HEK293 (cell line): ENCODE results near the gene TKTL1.

Source experiments
- CTCF ChIA-PET: fragments of 350-600 bp; formaldehyde crosslinking; extraction: SDS; loops from one replicate; lab custom pipeline; 2021; ENCODE audit warnings: antibody characterized with exemption; lab: Yijun Ruan, JAX
- POLR2A ChIA-PET: fragments of 300-600 bp; formaldehyde crosslinking; extraction: SDS; loops from one replicate; lab custom pipeline; 2020; ENCODE audit warnings: antibody characterized with exemption, inconsistent platforms; lab: Yijun Ruan, JAX
- H3K27ac ChIP-seq: fragments of 200-500 bp; sonication (Bioruptor generic); 2 replicates; pipeline ENCODE4 v1.5.1; 2014; ENCODE audit warnings: low read depth, low read length, control low read depth, inconsistent platforms; ENCODE audit errors: extremely low read depth
- H3K36me3 ChIP-seq, 2 experiments: fragments of 200-500 bp in 1 of 2; sonication (Bioruptor generic) in 1 of 2; 1 replicate in 1 of 2; 2 replicates in 1 of 2; pipeline ENCODE4 v1.5.1; 2014 to 2017; ENCODE audit warnings: inconsistent platforms in 2 of 2, low read length in 2 of 2; ENCODE audit not compliant: control insufficient read depth in 2 of 2, insufficient read depth in 1 of 2
- H3K4me1 ChIP-seq: fragments of 200-500 bp; sonication (Bioruptor generic); 2 replicates; pipeline ENCODE4 v1.5.1; 2014; ENCODE audit warnings: mild to moderate bottlenecking, low read length, inconsistent platforms; ENCODE audit not compliant: control insufficient read depth, insufficient read depth
- H3K4me3 ChIP-seq: 2 replicates; pipeline ENCODE4 v1.5.1; 2011; ENCODE audit warnings: low read depth, mild to moderate bottlenecking, control low read depth, low read length, moderate library complexity
- H3K9me3 ChIP-seq: fragments of 200-500 bp; sonication (Bioruptor generic); 2 replicates; pipeline ENCODE4 v1.5.1; 2014; ENCODE audit warnings: low read depth, low read length, inconsistent platforms; ENCODE audit not compliant: control insufficient read depth, insufficient read depth
- MEIS1 ChIP-seq: sonication (generic); formaldehyde crosslinking; IDR thresholded peaks from 2 replicates; pipeline ENCODE4 v1.8.1; 2022; ENCODE audit warnings: missing genetic modification reagents, mild to moderate bottlenecking, borderline replicate concordance
- SETDB1 ChIP-seq: IDR thresholded peaks from one replicate; pipeline ENCODE4 v1.6.1; 2017; ENCODE audit warnings: mild to moderate bottlenecking, low read length, moderate library complexity, mixed read lengths; ENCODE audit not compliant: insufficient read length
- ZNF121 ChIP-seq: fragments of 450-650 bp; formaldehyde crosslinking; IDR thresholded peaks from 2 replicates; pipeline ENCODE4 v1.5.1; 2016; ENCODE audit warnings: missing biosample characterization, missing genetic modification characterization
- ZNF132 ChIP-seq: fragments of 450-650 bp; formaldehyde crosslinking; IDR thresholded peaks from 2 replicates; pipeline ENCODE4 v1.5.1; 2017; ENCODE audit warnings: missing biosample characterization, missing genetic modification characterization, borderline replicate concordance
- ZNF138 ChIP-seq: fragments of 450-650 bp; formaldehyde crosslinking; IDR thresholded peaks from 2 replicates; pipeline ENCODE4 v1.5.1; 2016; ENCODE audit warnings: missing biosample characterization, missing genetic modification characterization, borderline replicate concordance
- ZNF155 ChIP-seq: fragments of 450-650 bp; formaldehyde crosslinking; IDR thresholded peaks from 2 replicates; pipeline ENCODE4 v1.5.1; 2016; ENCODE audit warnings: missing biosample characterization, missing genetic modification characterization
- ZNF175 ChIP-seq: fragments of 450-650 bp; formaldehyde crosslinking; IDR thresholded peaks from 2 replicates; pipeline ENCODE4 v1.5.1; 2016; ENCODE audit warnings: missing biosample characterization, missing genetic modification characterization
- ZNF23 ChIP-seq: fragments of 450-650 bp; formaldehyde crosslinking; IDR thresholded peaks from 2 replicates; pipeline ENCODE4 v1.5.1; 2016; ENCODE audit warnings: missing biosample characterization, missing genetic modification characterization, borderline replicate concordance
- ZNF274 ChIP-seq, 2 experiments: fragments of 200-500 bp in 1 of 2; fragments of 450-650 bp in 1 of 2; sonication (Bioruptor generic) in 1 of 2; formaldehyde crosslinking in 1 of 2; IDR thresholded peaks; 2 replicates each; pipeline versions ENCODE4 v1.5.1 to v1.6.1; 2014 to 2016; ENCODE audit warnings: borderline replicate concordance in 1 of 2, inconsistent platforms in 1 of 2, low read length in 1 of 2, missing biosample characterization in 1 of 2, missing genetic modification characterization in 1 of 2
- ZNF521 ChIP-seq: fragments of 450-650 bp; formaldehyde crosslinking; IDR thresholded peaks from 2 replicates; pipeline ENCODE4 v1.5.1; 2017; ENCODE audit warnings: missing biosample characterization, mild to moderate bottlenecking, missing genetic modification characterization
- TF ChIP-seq, protein P1 (sequence below): fragments of 450-650 bp; formaldehyde crosslinking; IDR thresholded peaks from 2 replicates; pipeline ENCODE4 v1.5.1; 2016; ENCODE audit warnings: missing biosample characterization, missing genetic modification characterization
- TF ChIP-seq, protein P2 (sequence below): fragments of 450-650 bp; formaldehyde crosslinking; IDR thresholded peaks from 2 replicates; pipeline ENCODE4 v1.5.1; 2016; ENCODE audit warnings: missing biosample characterization, missing genetic modification characterization
- TF ChIP-seq, protein P3 (sequence below): fragments of 450-650 bp; formaldehyde crosslinking; IDR thresholded peaks from 2 replicates; pipeline ENCODE4 v1.5.0; 2017; ENCODE audit warnings: missing biosample characterization, missing genetic modification characterization, borderline replicate concordance
- TF ChIP-seq, protein P4 (sequence below): fragments of 450-650 bp; formaldehyde crosslinking; IDR thresholded peaks from 2 replicates; pipeline ENCODE4 v1.5.1; 2016; ENCODE audit warnings: missing biosample characterization, missing genetic modification characterization

TKTL1 gene

DNA sequence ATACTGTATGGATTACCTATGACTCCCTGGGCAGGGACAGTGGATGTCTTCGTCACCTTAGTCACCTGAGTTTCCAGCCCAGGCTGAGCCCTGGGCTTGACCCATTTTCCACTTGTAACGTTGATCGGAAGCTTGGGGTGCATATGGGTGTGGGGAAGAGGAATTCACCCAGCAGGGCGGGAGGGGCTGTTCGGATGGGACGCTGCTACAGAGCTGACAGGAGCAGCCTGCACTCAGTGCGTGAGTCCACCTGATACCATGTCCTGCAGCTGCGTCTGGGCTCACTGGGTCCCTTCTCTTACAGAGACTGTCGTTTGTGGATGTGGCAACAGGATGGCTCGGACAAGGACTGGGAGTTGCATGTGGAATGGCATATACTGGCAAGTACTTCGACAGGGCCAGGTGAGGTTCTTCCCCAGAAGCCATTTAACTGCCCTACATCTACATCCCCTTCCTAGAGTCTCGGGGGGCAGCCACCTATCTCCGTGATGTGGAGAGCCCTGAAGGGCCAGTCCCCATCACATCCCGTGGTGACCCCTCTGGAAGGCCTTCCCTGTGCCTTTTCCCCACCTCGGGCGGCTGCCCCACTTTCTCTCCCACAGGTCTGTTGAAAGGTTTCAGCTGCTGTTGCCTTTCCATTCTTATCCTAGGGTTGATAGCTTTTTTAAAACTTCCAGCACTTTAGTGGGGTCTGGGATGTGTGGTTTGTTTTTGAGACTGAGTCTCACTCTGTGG is 13.6 kb downstream of the TKTL1 start:
- Histone ChIP-seq H3K27ac (no peak overlapping the region), H3K9me3 (no peaks in the 10 kb centered on the region), H3K4me1 (no peaks in the 10 kb centered on the region), H3K4me3 (no peak overlapping the region), H3K36me3 (no peaks in the 10 kb centered on the region)
- no peak for TF ChIP-seq ZNF521 (tag by site-specific recombination)
- TF ChIP-seq, protein P1, sequence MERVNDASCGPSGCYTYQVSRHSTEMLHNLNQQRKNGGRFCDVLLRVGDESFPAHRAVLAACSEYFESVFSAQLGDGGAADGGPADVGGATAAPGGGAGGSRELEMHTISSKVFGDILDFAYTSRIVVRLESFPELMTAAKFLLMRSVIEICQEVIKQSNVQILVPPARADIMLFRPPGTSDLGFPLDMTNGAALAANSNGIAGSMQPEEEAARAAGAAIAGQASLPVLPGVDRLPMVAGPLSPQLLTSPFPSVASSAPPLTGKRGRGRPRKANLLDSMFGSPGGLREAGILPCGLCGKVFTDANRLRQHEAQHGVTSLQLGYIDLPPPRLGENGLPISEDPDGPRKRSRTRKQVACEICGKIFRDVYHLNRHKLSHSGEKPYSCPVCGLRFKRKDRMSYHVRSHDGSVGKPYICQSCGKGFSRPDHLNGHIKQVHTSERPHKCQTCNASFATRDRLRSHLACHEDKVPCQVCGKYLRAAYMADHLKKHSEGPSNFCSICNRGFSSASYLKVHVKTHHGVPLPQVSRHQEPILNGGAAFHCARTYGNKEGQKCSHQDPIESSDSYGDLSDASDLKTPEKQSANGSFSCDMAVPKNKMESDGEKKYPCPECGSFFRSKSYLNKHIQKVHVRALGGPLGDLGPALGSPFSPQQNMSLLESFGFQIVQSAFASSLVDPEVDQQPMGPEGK (tag by site-specific recombination), result no peak
- TF ChIP-seq ZNF138 (tag by site-specific recombination), result no peak
- ChIA-PET POLR2A (no interaction called here), CTCF (interaction anchor here (0.6 to 3.1 kb wide), 18 partner anchors 9 to 361 kb away, joined by 3 to 21 read pairs (median 4); partner anchors contain the start of gene TKTL1)

DNA sequence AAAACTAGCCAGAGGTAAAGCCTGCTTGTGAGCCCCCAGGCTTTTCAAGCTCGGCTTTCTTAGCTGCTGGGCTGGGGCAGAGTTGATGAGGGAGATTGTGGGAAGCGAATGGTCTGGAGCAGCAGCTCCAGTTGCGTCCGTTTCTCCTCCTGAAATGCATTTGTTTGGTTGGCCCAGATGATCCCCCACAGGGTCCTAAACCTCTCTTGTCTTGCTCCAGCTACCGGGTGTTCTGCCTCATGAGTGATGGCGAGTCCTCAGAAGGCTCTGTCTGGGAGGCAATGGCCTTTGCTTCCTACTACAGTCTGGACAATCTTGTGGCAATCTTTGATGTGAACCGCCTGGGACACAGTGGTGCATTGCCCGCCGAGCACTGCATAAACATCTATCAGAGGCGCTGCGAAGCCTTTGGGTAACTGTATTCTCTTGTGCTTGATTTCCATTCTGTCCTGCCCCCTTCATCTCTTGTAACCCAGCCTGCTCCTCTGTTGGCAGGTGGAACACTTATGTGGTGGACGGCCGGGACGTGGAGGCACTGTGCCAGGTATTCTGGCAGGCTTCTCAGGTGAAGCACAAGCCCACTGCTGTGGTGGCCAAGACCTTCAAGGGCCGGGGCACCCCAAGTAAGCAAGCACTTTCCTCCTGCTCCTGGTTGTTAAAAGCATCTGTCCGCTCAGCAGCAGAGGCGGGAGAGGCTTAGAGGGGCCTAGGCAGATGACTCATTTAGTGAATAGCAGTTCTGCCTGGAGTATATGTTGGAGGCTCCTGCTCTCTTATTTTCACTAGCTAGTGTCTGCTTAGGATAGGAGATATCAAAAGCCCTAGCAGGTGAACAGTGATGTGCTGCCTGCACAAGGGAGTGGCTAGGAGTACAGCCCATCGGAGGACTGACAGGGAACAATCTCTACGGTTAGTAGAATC is 15.3 kb downstream of the TKTL1 start:
- no peak overlapping the region for H3K27ac ChIP-seq
- H3K9me3 ChIP-seq, result no peaks in the 10 kb centered on the region
- no peak overlapping the region for H3K4me3 ChIP-seq
- ChIA-PET CTCF (interaction anchor here (0.6 to 0.7 kb wide), 2 partner anchors 106 to 197 kb away, joined by 3 read pairs; no protein-coding TSS in a partner anchor), POLR2A (no interaction called here)
- TF ChIP-seq ZNF132 (tag by site-specific recombination) (no peak), MEIS1 (no peak), ZNF274 (IDR thresholded peaks at IDR 0.05; ENCODE audit: low read length) (no peak), ZNF274 (tag by site-specific recombination; IDR thresholded peaks at IDR 0.05; ENCODE audit: borderline replicate concordance) (no peak), SETDB1 (no peak), ZNF23 (tag by site-specific recombination) (no peak), ZNF121 (no peak), ZNF175 (no peak), ZNF155 (tag by site-specific recombination) (no peak)
- TF ChIP-seq, protein P2, sequence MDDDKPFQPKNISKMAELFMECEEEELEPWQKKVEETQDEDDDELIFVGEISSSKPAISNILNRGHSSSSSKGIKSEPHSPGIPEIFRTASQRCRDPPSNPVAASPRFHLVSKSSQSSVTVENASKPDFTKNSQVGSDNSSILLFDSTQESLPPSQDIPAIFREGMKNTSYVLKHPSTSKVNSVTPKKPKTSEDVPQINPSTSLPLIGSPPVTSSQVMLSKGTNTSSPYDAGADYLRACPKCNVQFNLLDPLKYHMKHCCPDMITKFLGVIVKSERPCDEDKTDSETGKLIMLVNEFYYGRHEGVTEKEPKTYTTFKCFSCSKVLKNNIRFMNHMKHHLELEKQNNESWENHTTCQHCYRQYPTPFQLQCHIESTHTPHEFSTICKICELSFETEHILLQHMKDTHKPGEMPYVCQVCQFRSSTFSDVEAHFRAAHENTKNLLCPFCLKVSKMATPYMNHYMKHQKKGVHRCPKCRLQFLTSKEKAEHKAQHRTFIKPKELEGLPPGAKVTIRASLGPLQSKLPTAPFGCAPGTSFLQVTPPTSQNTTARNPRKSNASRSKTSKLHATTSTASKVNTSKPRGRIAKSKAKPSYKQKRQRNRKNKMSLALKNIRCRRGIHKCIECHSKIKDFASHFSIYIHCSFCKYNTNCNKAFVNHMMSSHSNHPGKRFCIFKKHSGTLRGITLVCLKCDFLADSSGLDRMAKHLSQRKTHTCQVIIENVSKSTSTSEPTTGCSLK (tag by site-specific recombination), result no peak
- TF ChIP-seq, protein P3, sequence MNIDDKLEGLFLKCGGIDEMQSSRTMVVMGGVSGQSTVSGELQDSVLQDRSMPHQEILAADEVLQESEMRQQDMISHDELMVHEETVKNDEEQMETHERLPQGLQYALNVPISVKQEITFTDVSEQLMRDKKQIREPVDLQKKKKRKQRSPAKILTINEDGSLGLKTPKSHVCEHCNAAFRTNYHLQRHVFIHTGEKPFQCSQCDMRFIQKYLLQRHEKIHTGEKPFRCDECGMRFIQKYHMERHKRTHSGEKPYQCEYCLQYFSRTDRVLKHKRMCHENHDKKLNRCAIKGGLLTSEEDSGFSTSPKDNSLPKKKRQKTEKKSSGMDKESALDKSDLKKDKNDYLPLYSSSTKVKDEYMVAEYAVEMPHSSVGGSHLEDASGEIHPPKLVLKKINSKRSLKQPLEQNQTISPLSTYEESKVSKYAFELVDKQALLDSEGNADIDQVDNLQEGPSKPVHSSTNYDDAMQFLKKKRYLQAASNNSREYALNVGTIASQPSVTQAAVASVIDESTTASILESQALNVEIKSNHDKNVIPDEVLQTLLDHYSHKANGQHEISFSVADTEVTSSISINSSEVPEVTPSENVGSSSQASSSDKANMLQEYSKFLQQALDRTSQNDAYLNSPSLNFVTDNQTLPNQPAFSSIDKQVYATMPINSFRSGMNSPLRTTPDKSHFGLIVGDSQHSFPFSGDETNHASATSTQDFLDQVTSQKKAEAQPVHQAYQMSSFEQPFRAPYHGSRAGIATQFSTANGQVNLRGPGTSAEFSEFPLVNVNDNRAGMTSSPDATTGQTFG, result no peak
- TF ChIP-seq, protein P4, sequence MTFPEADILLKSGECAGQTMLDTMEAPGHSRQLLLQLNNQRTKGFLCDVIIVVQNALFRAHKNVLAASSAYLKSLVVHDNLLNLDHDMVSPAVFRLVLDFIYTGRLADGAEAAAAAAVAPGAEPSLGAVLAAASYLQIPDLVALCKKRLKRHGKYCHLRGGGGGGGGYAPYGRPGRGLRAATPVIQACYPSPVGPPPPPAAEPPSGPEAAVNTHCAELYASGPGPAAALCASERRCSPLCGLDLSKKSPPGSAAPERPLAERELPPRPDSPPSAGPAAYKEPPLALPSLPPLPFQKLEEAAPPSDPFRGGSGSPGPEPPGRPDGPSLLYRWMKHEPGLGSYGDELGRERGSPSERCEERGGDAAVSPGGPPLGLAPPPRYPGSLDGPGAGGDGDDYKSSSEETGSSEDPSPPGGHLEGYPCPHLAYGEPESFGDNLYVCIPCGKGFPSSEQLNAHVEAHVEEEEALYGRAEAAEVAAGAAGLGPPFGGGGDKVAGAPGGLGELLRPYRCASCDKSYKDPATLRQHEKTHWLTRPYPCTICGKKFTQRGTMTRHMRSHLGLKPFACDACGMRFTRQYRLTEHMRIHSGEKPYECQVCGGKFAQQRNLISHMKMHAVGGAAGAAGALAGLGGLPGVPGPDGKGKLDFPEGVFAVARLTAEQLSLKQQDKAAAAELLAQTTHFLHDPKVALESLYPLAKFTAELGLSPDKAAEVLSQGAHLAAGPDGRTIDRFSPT (tag by site-specific recombination), result no peak
- no peaks in the 10 kb centered on the region for H3K4me1 ChIP-seq
- no peaks in the 10 kb centered on the region for H3K36me3 ChIP-seq
